ENCODE results near the gene LRRTM4. TPM values are rescaled to one million over a fixed set of nuclear protein-coding genes. Genes with fewer than 3 reads are reported as not detected.
"Not testable (repeated sequence)": the region's sequence is repeated elsewhere in the genome, so short reads cannot be mapped to it uniquely, and the experiment has no call there.

LRRTM4 gene
- total and polyA plus RNA-seq, 2 donors (not counting 1 experiment from before 2014, with no cell fraction given): not detected

DNA sequence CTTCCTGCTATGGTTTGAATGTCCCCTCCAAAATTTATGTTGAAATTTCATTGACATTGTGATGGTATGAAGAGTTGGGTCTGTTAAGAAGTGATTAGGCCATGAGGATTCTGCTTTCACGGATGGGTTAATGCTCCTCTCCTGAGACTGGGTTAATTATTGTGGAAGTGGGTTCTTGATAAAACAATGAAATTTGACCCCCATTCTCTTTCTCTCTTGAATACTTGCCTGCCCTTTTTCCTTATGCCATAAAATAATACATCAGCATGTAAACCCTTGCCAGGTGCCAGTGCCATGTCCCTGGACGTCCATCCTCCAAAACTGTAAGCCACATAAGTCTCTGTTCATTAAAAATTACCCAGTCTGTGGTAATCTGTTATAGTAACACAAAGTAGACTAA is 352.8 kb downstream of the LRRTM4 start:
- Mint-ChIP-seq H3K9me3 (ENCODE audit: insufficient read depth) (peaks cover 4% of the 10 kb centered on the region), H3K4me1 (no peaks in the 10 kb centered on the region), H3K27ac (no peak overlapping the region), H3K27me3 (no peaks in the 10 kb centered on the region), H3K4me3 (no peak overlapping the region)
- no peaks in the 10 kb centered on the region for H3K79me2 ChIP-seq (ENCODE audit: control insufficient read depth, insufficient read depth, low read length)
- TF ChIP-seq, protein P1, sequence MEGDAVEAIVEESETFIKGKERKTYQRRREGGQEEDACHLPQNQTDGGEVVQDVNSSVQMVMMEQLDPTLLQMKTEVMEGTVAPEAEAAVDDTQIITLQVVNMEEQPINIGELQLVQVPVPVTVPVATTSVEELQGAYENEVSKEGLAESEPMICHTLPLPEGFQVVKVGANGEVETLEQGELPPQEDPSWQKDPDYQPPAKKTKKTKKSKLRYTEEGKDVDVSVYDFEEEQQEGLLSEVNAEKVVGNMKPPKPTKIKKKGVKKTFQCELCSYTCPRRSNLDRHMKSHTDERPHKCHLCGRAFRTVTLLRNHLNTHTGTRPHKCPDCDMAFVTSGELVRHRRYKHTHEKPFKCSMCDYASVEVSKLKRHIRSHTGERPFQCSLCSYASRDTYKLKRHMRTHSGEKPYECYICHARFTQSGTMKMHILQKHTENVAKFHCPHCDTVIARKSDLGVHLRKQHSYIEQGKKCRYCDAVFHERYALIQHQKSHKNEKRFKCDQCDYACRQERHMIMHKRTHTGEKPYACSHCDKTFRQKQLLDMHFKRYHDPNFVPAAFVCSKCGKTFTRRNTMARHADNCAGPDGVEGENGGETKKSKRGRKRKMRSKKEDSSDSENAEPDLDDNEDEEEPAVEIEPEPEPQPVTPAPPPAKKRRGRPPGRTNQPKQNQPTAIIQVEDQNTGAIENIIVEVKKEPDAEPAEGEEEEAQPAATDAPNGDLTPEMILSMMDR (IDR thresholded peaks at IDR 0.05): no peak
- no peak for TF ChIP-seq EZH2 (IDR thresholded peaks at IDR 0.05; ENCODE audit: borderline replicate concordance, insufficient read depth, low read depth, low read length, poor library complexity, severe bottlenecking)
- ChIA-PET CTCF (no interaction called here), POLR2A (no interaction called here)
- H3K4me1 ChIP-seq (ENCODE audit: control insufficient read depth in 2 of 2, insufficient read depth in 2 of 2, low read length in 2 of 2): no peaks in the 10 kb centered on the region
- H3K4me2 ChIP-seq (replicated peaks; ENCODE audit: low read depth, low read length, poor library complexity, severe bottlenecking): no peak overlapping the region
- no peak overlapping the region for H3K4me3 ChIP-seq (ENCODE audit: control extremely low read depth in 1 of 5, extremely low read depth in 1 of 5, insufficient read depth in 1 of 5, low read depth in 2 of 5, low read length in 4 of 5)
- WGBS (ENCODE audit: insufficient coverage): no CpG with 5 or more reads among the region's 2 CpGs
- no peak overlapping the region for H3K27ac ChIP-seq (ENCODE audit: low read length in 2 of 2)
- ATAC-seq (ENCODE audit: low read depth) (no peak), DNase-seq (no peak)
- H3K9ac ChIP-seq (ENCODE audit: low read length): no peak overlapping the region
- no peaks in the 10 kb centered on the region for H3K27me3 ChIP-seq (replicated peaks in 1 of 4; ENCODE audit: control extremely low read depth in 1 of 4, control insufficient read depth in 3 of 4, insufficient read depth in 4 of 4, low read length in 3 of 4)
- no peaks in the 10 kb centered on the region for H3K36me3 ChIP-seq (replicated peaks in 1 of 2; ENCODE audit: control extremely low read depth in 1 of 2, control insufficient read depth in 1 of 2, extremely low read depth in 1 of 2, insufficient read depth in 2 of 2, low read length in 1 of 2)
- intact Hi-C loops (cut with micrococcal nuclease): no loop called here
- peaks cover 0 to 4% (median 0%) of the 10 kb centered on the region in 3 donors for H3K9me3 ChIP-seq (ENCODE audit: control extremely low read depth in 1 of 3, control insufficient read depth in 2 of 3, insufficient read depth in 1 of 3, low read length in 2 of 3)
- H4K20me1 ChIP-seq (ENCODE audit: control insufficient read depth, insufficient read depth, low read length, poor library complexity, severe bottlenecking): no peaks in the 10 kb centered on the region
- no peak overlapping the region for H2AFZ ChIP-seq (ENCODE audit: insufficient read depth, low read depth, low read length, poor library complexity, severe bottlenecking)

DNA sequence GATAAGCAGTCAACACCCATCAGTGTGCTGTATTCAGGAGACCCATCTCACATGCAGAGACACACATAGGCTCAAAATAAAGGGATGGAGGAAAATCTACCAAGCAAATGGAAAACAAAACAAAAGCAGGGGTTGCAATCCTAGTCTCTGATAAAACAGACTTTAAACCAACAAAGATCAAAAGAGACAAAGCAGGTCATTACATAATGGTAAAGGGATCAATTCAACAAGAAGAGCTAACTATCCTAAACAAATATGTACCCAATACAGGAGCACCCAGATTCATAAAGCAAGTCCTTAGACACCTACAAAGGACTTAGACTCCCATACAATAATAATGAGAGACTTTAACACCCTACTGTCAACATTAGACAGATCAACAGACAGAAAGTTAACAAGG is 358.2 kb downstream of the LRRTM4 start:
- H3K4me2 ChIP-seq (replicated peaks; ENCODE audit: low read depth, low read length, poor library complexity, severe bottlenecking); H3K9me3 ChIP-seq (ENCODE audit: control extremely low read depth in 1 of 3, control insufficient read depth in 2 of 3, insufficient read depth in 1 of 3, low read length in 2 of 3); H3K27ac ChIP-seq (ENCODE audit: low read length in 2 of 2); H3K27me3 ChIP-seq (replicated peaks in 1 of 4; ENCODE audit: control extremely low read depth in 1 of 4, control insufficient read depth in 3 of 4, insufficient read depth in 4 of 4, low read length in 3 of 4); H3K4me1 ChIP-seq (ENCODE audit: control insufficient read depth in 2 of 2, insufficient read depth in 2 of 2, low read length in 2 of 2); POLR2A ChIA-PET; ATAC-seq (ENCODE audit: low read depth); CTCF ChIA-PET; H3K27me3 Mint-ChIP-seq; H2AFZ ChIP-seq (ENCODE audit: insufficient read depth, low read depth, low read length, poor library complexity, severe bottlenecking); intact Hi-C loops (cut with micrococcal nuclease); H3K4me3 Mint-ChIP-seq; H3K4me1 Mint-ChIP-seq; H3K79me2 ChIP-seq (ENCODE audit: control insufficient read depth, insufficient read depth, low read length); H3K4me3 ChIP-seq (ENCODE audit: control extremely low read depth in 1 of 5, extremely low read depth in 1 of 5, insufficient read depth in 1 of 5, low read depth in 2 of 5, low read length in 4 of 5); H3K36me3 ChIP-seq (replicated peaks in 1 of 2; ENCODE audit: control extremely low read depth in 1 of 2, control insufficient read depth in 1 of 2, extremely low read depth in 1 of 2, insufficient read depth in 2 of 2, low read length in 1 of 2); H3K9me3 Mint-ChIP-seq (ENCODE audit: insufficient read depth); DNase-seq; H4K20me1 ChIP-seq (ENCODE audit: control insufficient read depth, insufficient read depth, low read length, poor library complexity, severe bottlenecking); H3K27ac Mint-ChIP-seq; H3K9ac ChIP-seq (ENCODE audit: low read length): not testable (repeated sequence)
